Naive thymus-derived CD8-positive, alpha-beta T cell (primary cell): Measurements from ENCODE around the gene MOB4. TPM values are rescaled to one million over a fixed set of nuclear protein-coding genes. Genes with fewer than 3 reads are reported as not detected.

Experiments used
- ATAC-seq, 2 donors: fragments of 150-1000 bp; cut with Tn5 transposase in 1 of 2; sonication (Bioruptor Pico), chemical (Tn5 transposase) in 1 of 2; 1 replicate in 1 of 2; 2 replicates in 1 of 2; pipeline ENCODE4 v1.10.0; 2021; ENCODE audit warnings: mild to moderate bottlenecking in 2 of 2, moderate library complexity in 2 of 2
- POLR2A ChIA-PET: fragments of 350-600 bp; sonication (Branson Sonifier 250); formaldehyde crosslinking; loops from one replicate; lab custom pipeline; 2021; ENCODE audit warnings: antibody characterized with exemption; lab: Charles Lee
- DNase-seq, 10 donors: peaks; one replicate each; pipeline versions ENCODE4 v3.0.0 to v3.0.0-alpha.2; 2020 to 2022
- H3K27ac Mint-ChIP-seq, 10 donors: one replicate each; pipeline ENCODE4 v1.8.0; 2020 to 2022; ENCODE audit warnings: mild to moderate bottlenecking in 10 of 10, mixed read lengths in 10 of 10, moderate library complexity in 4 of 10, inconsistent platforms in 1 of 10
- H3K27me3 Mint-ChIP-seq, 5 donors: one replicate each; pipeline ENCODE4 v1.8.0; 2021 to 2022; ENCODE audit warnings: mixed read lengths in 5 of 5
- H3K36me3 Mint-ChIP-seq, 3 donors: one replicate each; pipeline ENCODE4 v1.8.0; 2020 to 2022; ENCODE audit warnings: mixed read lengths in 3 of 3, mild to moderate bottlenecking in 2 of 3, inconsistent platforms in 1 of 3
- H3K4me1 Mint-ChIP-seq, 4 donors: one replicate each; pipeline ENCODE4 v1.8.0; 2021 to 2022; ENCODE audit warnings: mixed read lengths in 4 of 4
- H3K4me3 Mint-ChIP-seq, 10 donors: one replicate each; pipeline ENCODE4 v1.8.0; 2020 to 2022; ENCODE audit warnings: mild to moderate bottlenecking in 10 of 10, mixed read lengths in 10 of 10, moderate library complexity in 6 of 10, inconsistent platforms in 1 of 10
- H3K9me3 Mint-ChIP-seq, 9 donors: one replicate each; pipeline ENCODE4 v1.8.0; 2020 to 2022; ENCODE audit warnings: mixed read lengths in 9 of 9, mild to moderate bottlenecking in 3 of 9, inconsistent platforms in 1 of 9, moderate library complexity in 1 of 9
- polyA plus RNA-seq, 3 donors: library from polyadenylated mRNA; unstranded; fragments of 300-500 nt; fragmentation: Illumina TruSeq; gene quantifications; one replicate each; pipeline ENCODE4 v1.2.3, GENCODE V29; 2021
- total RNA-seq, 8 experiments: library from RNA in 2 of 8; stranded (reverse) in 2 of 8; gene quantifications; one replicate each; pipeline ENCODE4 v1.2.3 and lab custom pipeline; 2021 to 2026

The MOB4 gene
- total and polyA plus RNA-seq, 5 experiments from 2014 or later, result 19.4 to 29.1 (median 24.0) TPM

- no peaks in the 10 kb centered on the region for H3K36me3 Mint-ChIP-seq
Observed at GRCh38 chr2:197596766-197597165, 80.9 kb downstream of the MOB4 start.

GRCh38 chr2:197597166-197597565 lies 81.3 kb downstream of the MOB4 start:
- Mint-ChIP-seq H3K27me3 (peaks cover 0 to 17% (median 5%) of the 10 kb centered on the region in 5 donors), H3K27ac (no peak overlapping the region), H3K4me1 (peaks cover 5 to 9% (median 8%) of the 10 kb centered on the region in 4 donors), H3K36me3 (no peaks in the 10 kb centered on the region), H3K9me3 (no peaks in the 10 kb centered on the region), H3K4me3 (no peak overlapping the region)
- ATAC-seq (no peak), DNase-seq (no peak)
- POLR2A ChIA-PET, result no interaction called here

More at GRCh38 chr2:197596766-197597165, 80.9 kb downstream of the MOB4 start:
- Mint-ChIP-seq H3K9me3 (peaks cover 0 to 2% (median 0%) of the 10 kb centered on the region in 9 donors), H3K27ac (no peak overlapping the region), H3K4me3 (no peak overlapping the region), H3K27me3 (peaks cover 0 to 17% (median 5%) of the 10 kb centered on the region in 5 donors), H3K4me1 (peaks cover 5 to 9% (median 8%) of the 10 kb centered on the region in 4 donors)
- POLR2A ChIA-PET, result no interaction called here
- ATAC-seq (no peak), DNase-seq (no peak)

- POLR2A ChIA-PET, result no interaction called here
- Mint-ChIP-seq H3K4me3 (no peak overlapping the region), H3K27ac (no peak overlapping the region), H3K36me3 (peaks cover 0 to 2% (median 0%) of the 10 kb centered on the region in 3 donors), H3K4me1 (peaks cover 5 to 9% (median 8%) of the 10 kb centered on the region in 4 donors), H3K27me3 (peaks cover 0 to 19% (median 5%) of the 10 kb centered on the region in 5 donors), H3K9me3 (no peaks in the 10 kb centered on the region)
- DNase-seq, result no peak
- no peak for ATAC-seq
Observed at GRCh38 chr2:197598450-197598849, 82.6 kb downstream of the MOB4 start.

- peaks cover 0 to 2% (median 0%) of the 10 kb centered on the region in 3 donors for H3K36me3 Mint-ChIP-seq
- peak; percentile 99 to 100 for ATAC-seq
- peak in 9 of 10 donors; percentile 10 to 78 (median 52) for DNase-seq
- H3K4me1 Mint-ChIP-seq, result peaks cover 5 to 9% (median 8%) of the 10 kb centered on the region in 4 donors
- no peaks in the 10 kb centered on the region for H3K9me3 Mint-ChIP-seq
- peak overlapping the region; percentile 44 to 82 (median 70) for H3K4me3 Mint-ChIP-seq
- H3K27ac Mint-ChIP-seq, result peak overlapping the region in 4 of 10 donors; percentile 15 to 70 (median 51)
- peaks cover 0 to 19% (median 5%) of the 10 kb centered on the region in 5 donors for H3K27me3 Mint-ChIP-seq
- POLR2A ChIA-PET, result interaction anchor here (0.6 to 1.3 kb wide), 4 partner anchors 8 to 105 kb away, joined by 4 to 5 read pairs (median 5); partner anchors contain the start of genes HSPD1, HSPE1, MARS2 and MOB4
Observed at GRCh38 chr2:197599285-197599965, 83.6 kb downstream of the MOB4 start.

GRCh38 chr2:197600306-197600705 lies 84.4 kb downstream of the MOB4 start:
- H3K4me1 Mint-ChIP-seq, result peaks cover 5 to 9% (median 8%) of the 10 kb centered on the region in 4 donors
- peaks cover 0 to 19% (median 5%) of the 10 kb centered on the region in 5 donors for H3K27me3 Mint-ChIP-seq
- POLR2A ChIA-PET, result interaction anchor here (1.1 to 1.3 kb wide), 2 partner anchors 101 to 105 kb away, joined by 4 to 5 read pairs; partner anchors contain the start of genes HSPD1, HSPE1 and MARS2
- DNase-seq (no peak), ATAC-seq (no peak)
- no peak overlapping the region for H3K4me3 Mint-ChIP-seq
- H3K36me3 Mint-ChIP-seq, result peaks cover 0 to 2% (median 0%) of the 10 kb centered on the region in 3 donors
- H3K27ac Mint-ChIP-seq, result peak overlapping the region in 1 of 10 donors; percentile 34
- H3K9me3 Mint-ChIP-seq, result no peaks in the 10 kb centered on the region

GRCh38 chr2:197601726-197602125 lies 85.9 kb downstream of the MOB4 start:
- H3K9me3 Mint-ChIP-seq, result no peaks in the 10 kb centered on the region
- ATAC-seq, result no peak
- H3K4me3 Mint-ChIP-seq, result no peak overlapping the region
- peaks cover 5 to 9% (median 8%) of the 10 kb centered on the region in 4 donors for H3K4me1 Mint-ChIP-seq
- POLR2A ChIA-PET, result no interaction called here
- no peak overlapping the region for H3K27ac Mint-ChIP-seq
- H3K36me3 Mint-ChIP-seq, result peaks cover 0 to 2% (median 0%) of the 10 kb centered on the region in 3 donors
- H3K27me3 Mint-ChIP-seq, result peaks cover 0 to 19% (median 5%) of the 10 kb centered on the region in 5 donors
- no peak for DNase-seq

Other genes with a start within 250 kb of the MOB4 start
- 100 to 1,000 TPM; 269 to 279 TPM for gene ANKRD44, start 205.3 kb upstream of the MOB4 start, total RNA-seq
- 10 to 100 TPM; 85.8 to 96.1 (median 94.2) TPM for gene ANKRD44, start 205.3 kb upstream of the MOB4 start, polyA plus RNA-seq
- gene SF3B1, start 81.0 kb upstream of the MOB4 start, total RNA-seq, result 100 to 1,000 TPM; 702 to 768 TPM
- gene SF3B1, start 81.0 kb upstream of the MOB4 start, polyA plus RNA-seq, result 100 to 1,000 TPM; 120 to 131 (median 120) TPM
- 10 to 100 TPM; 33.2 to 35.1 TPM for gene COQ10B, start 62.5 kb upstream of the MOB4 start, total RNA-seq
- gene COQ10B, start 62.5 kb upstream of the MOB4 start, polyA plus RNA-seq, result 10 to 100 TPM; 30.0 to 43.4 (median 39.4) TPM
- 100 to 1,000 TPM; 138 to 140 TPM for gene HSPD1, start 16.2 kb upstream of the MOB4 start, total RNA-seq
- gene HSPD1, start 16.2 kb upstream of the MOB4 start, polyA plus RNA-seq, result 100 to 1,000 TPM; 101 to 134 (median 128) TPM
- gene HSPE1, start 15.7 kb upstream of the MOB4 start, total RNA-seq, result 10 to 100 TPM; 62.9 to 65.8 TPM
- gene HSPE1, start 15.7 kb upstream of the MOB4 start, polyA plus RNA-seq, result 100 to 1,000 TPM; 154 to 181 (median 172) TPM
- under 1 TPM; 0.22 to 0.47 TPM for gene RFTN2, start 159.5 kb downstream of the MOB4 start, total RNA-seq
- under 1 TPM in 1 of 3 donors, not detected in 2; 0.13 TPM for gene RFTN2, start 159.5 kb downstream of the MOB4 start, polyA plus RNA-seq
- gene MARS2, start 189.3 kb downstream of the MOB4 start, total RNA-seq, result 10 to 100 TPM; 15.7 to 19.3 TPM
- 10 to 100 TPM in 2 of 3 donors, 1 to 10 TPM in 1; 8.4 to 12.7 (median 12.5) TPM for gene MARS2, start 189.3 kb downstream of the MOB4 start, polyA plus RNA-seq